HG03575 (cell line): ENCODE results near the gene SPAG6.

Experiments used
- ATAC-seq: cut with Tn5 transposase; IDR thresholded peaks from one replicate; pipeline ENCODE4 v1.9.1; 2021; ENCODE audit not compliant: unreplicated experiment, insufficient number of reproducible peaks, low FRiP score; ENCODE audit errors: extremely low read depth

Gene SPAG6

GRCh38 chr10:22321156-22321923, 24.0 kb upstream of the SPAG6 start:
- ATAC-seq: no peak

GRCh38 chr10:22321924-22322640, 23.2 kb upstream of the SPAG6 start:
- no peak for ATAC-seq

- ATAC-seq: no peak
These were observed 22.6 kb upstream of the SPAG6 start for GRCh38 chr10:22322641-22323160.

- no peak for ATAC-seq
These were observed 21.6 kb upstream of the SPAG6 start for GRCh38 chr10:22323538-22324305.

GRCh38 chr10:22324413-22324812, 20.9 kb upstream of the SPAG6 start:
- no peak for ATAC-seq

- ATAC-seq: no peak
These were observed 20.4 kb upstream of the SPAG6 start for GRCh38 chr10:22324893-22325271.

- ATAC-seq: no peak
These were observed 19.8 kb upstream of the SPAG6 start for GRCh38 chr10:22325272-22326144.

- ATAC-seq: no peak
These were observed 19.1 kb upstream of the SPAG6 start for GRCh38 chr10:22326145-22326702.

GRCh38 chr10:22329150-22329549, 16.1 kb upstream of the SPAG6 start:
- no peak for ATAC-seq

GRCh38 chr10:22332116-22332692, 13.1 kb upstream of the SPAG6 start:
- ATAC-seq: no peak

- ATAC-seq: no peak
These were observed 11.9 kb upstream of the SPAG6 start for GRCh38 chr10:22333167-22333974.

- ATAC-seq: no peak
These were observed 11.4 kb upstream of the SPAG6 start for GRCh38 chr10:22333975-22334282.

GRCh38 chr10:22334414-22335172, 10.7 kb upstream of the SPAG6 start:
- no peak for ATAC-seq

GRCh38 chr10:22335173-22335933, 9.9 kb upstream of the SPAG6 start:
- ATAC-seq: no peak

GRCh38 chr10:22338185-22338900, 7.0 kb upstream of the SPAG6 start:
- no peak for ATAC-seq

- no peak for ATAC-seq
These were observed 6.4 kb upstream of the SPAG6 start for GRCh38 chr10:22338931-22339330.
